GM23338 (cell line): ENCODE measurements around the gene TANGO6. TPM values are rescaled to one million over a fixed set of nuclear protein-coding genes. Genes with fewer than 3 reads are reported as not detected.

Source experiments
- ATAC-seq: fragments of 200-7000 bp; cut with Tn5 transposase; 3 replicates; pipeline ENCODE4 v1.9.1; 2020
- DNase-seq: peaks from one replicate; pipeline ENCODE4 v3.0.0-alpha.2; 2015; ENCODE audit warnings: low spot score
- H2AFZ ChIP-seq: fragments of 200-600 bp; sonication (generic); 2 replicates; pipeline ENCODE4 v1.8.0; 2016; ENCODE audit warnings: antibody characterized with exemption, mild to moderate bottlenecking, moderate library complexity
- H3F3A ChIP-seq: fragments of 200-600 bp; sonication (generic); replicated peaks from 2 replicates; pipeline ENCODE4 v1.8.0; 2017; ENCODE audit warnings: antibody characterized with exemption, mixed run types, low read depth
- H3K27ac ChIP-seq: fragments of 200-600 bp; sonication (generic); 2 replicates; pipeline ENCODE4 v1.6.1; 2016; ENCODE audit warnings: low read depth
- H3K27me3 ChIP-seq: fragments of 200-600 bp; sonication (generic); 2 replicates; pipeline ENCODE4 v1.8.0; 2016; ENCODE audit warnings: mild to moderate bottlenecking, mixed run types, moderate library complexity; ENCODE audit not compliant: insufficient read depth
- H3K36me3 ChIP-seq: fragments of 200-600 bp; sonication (generic); 2 replicates; pipeline ENCODE4 v1.8.0; 2016; ENCODE audit warnings: mild to moderate bottlenecking; ENCODE audit not compliant: insufficient read depth
- H3K4me1 ChIP-seq: fragments of 200-600 bp; sonication (generic); 2 replicates; pipeline ENCODE4 v1.8.0; 2016; ENCODE audit warnings: mild to moderate bottlenecking, moderate library complexity; ENCODE audit not compliant: insufficient read depth
- H3K4me2 ChIP-seq: fragments of 200-600 bp; sonication (generic); 2 replicates; pipeline ENCODE4 v1.7.1; 2017; ENCODE audit warnings: mixed run types
- H3K4me3 ChIP-seq: fragments of 200-600 bp; sonication (generic); 2 replicates; pipeline ENCODE4 v1.6.1; 2016; ENCODE audit warnings: mixed run types
- H3K79me2 ChIP-seq: fragments of 200-600 bp; sonication (generic); replicated peaks from 2 replicates; pipeline ENCODE4 v1.8.0; 2017; ENCODE audit warnings: mild to moderate bottlenecking; ENCODE audit not compliant: insufficient read depth
- H3K9me2 ChIP-seq: fragments of 200-600 bp; sonication (generic); 2 replicates; pipeline ENCODE4 v1.8.0; 2017; ENCODE audit not compliant: insufficient read depth
- H4K20me1 ChIP-seq: fragments of 200-600 bp; sonication (generic); replicated peaks from 2 replicates; pipeline ENCODE4 v1.8.0; 2017; ENCODE audit warnings: mild to moderate bottlenecking; ENCODE audit not compliant: insufficient read depth
- H3K27ac Mint-ChIP-seq: 2 replicates; pipeline ENCODE4 v1.8.0; 2020; ENCODE audit warnings: inconsistent platforms, mild to moderate bottlenecking, moderate library complexity, mixed read lengths
- H3K27me3 Mint-ChIP-seq: 3 replicates; pipeline ENCODE4 v1.8.0; 2022; ENCODE audit warnings: low read depth, mild to moderate bottlenecking, moderate library complexity, mixed read lengths, inconsistent platforms; ENCODE audit not compliant: insufficient read depth, poor library complexity
- H3K36me3 Mint-ChIP-seq: 3 replicates; pipeline ENCODE4 v1.8.0; 2021; ENCODE audit warnings: low read depth, mild to moderate bottlenecking, inconsistent platforms, moderate library complexity, mixed read lengths
- H3K4me1 Mint-ChIP-seq: 3 replicates; pipeline ENCODE4 v1.8.0; 2020; ENCODE audit warnings: mild to moderate bottlenecking, inconsistent platforms, mixed read lengths
- H3K4me3 Mint-ChIP-seq: 3 replicates; pipeline ENCODE4 v1.8.0; 2021; ENCODE audit warnings: moderate library complexity, mild to moderate bottlenecking, inconsistent platforms, mixed read lengths
- H3K9me3 Mint-ChIP-seq: 3 replicates; pipeline ENCODE4 v1.8.0; 2020; ENCODE audit warnings: moderate library complexity, mild to moderate bottlenecking, inconsistent platforms, mixed read lengths
- CREB1 ChIP-seq: fragments of 250-450 bp; sonication (Bioruptor Pico); IDR thresholded peaks from 2 replicates; pipeline ENCODE4 v1.5.0; 2020; ENCODE audit warnings: low read depth, mild to moderate bottlenecking, moderate library complexity
- ETS1 ChIP-seq: IDR thresholded peaks from 2 replicates; pipeline ENCODE4 v1.6.1; 2016; ENCODE audit warnings: antibody characterized with exemption
- EZH2 ChIP-seq: fragments of 200-600 bp; sonication (generic); IDR thresholded peaks from one replicate; pipeline ENCODE4 v1.8.0; 2017; ENCODE audit warnings: antibody characterized with exemption, mild to moderate bottlenecking, low read depth; ENCODE audit not compliant: unreplicated experiment
- EZH2phosphoT487 ChIP-seq: fragments of 200-600 bp; sonication (generic); IDR thresholded peaks from one replicate; pipeline ENCODE4 v1.8.1; 2018; ENCODE audit warnings: antibody characterized with exemption; ENCODE audit not compliant: unreplicated experiment
- JUNB ChIP-seq: IDR thresholded peaks from one replicate; pipeline ENCODE4 v1.6.1; 2016; ENCODE audit warnings: antibody characterized with exemption; ENCODE audit not compliant: unreplicated experiment
- NANOG ChIP-seq: IDR thresholded peaks from 2 replicates; pipeline ENCODE4 v1.6.1; 2016; ENCODE audit warnings: antibody characterized with exemption, borderline replicate concordance
- POLR2AphosphoS5 ChIP-seq: IDR thresholded peaks from 2 replicates; pipeline ENCODE4 v1.6.1; 2016; ENCODE audit warnings: antibody characterized with exemption, low read depth
- REST ChIP-seq: IDR thresholded peaks from one replicate; pipeline ENCODE4 v1.6.1; 2018; ENCODE audit warnings: antibody characterized with exemption; ENCODE audit not compliant: unreplicated experiment
- STAT1 ChIP-seq: IDR thresholded peaks from one replicate; pipeline ENCODE4 v1.6.1; 2016; ENCODE audit warnings: antibody characterized with exemption; ENCODE audit not compliant: unreplicated experiment
- ZNF114 ChIP-seq: fragments of 250-450 bp; sonication (Bioruptor Pico); IDR thresholded peaks from 2 replicates; pipeline ENCODE4 v1.5.0; 2020; ENCODE audit warnings: mild to moderate bottlenecking, moderate library complexity
- ZNF331 ChIP-seq: fragments of 250-450 bp; sonication (Bioruptor Pico); IDR thresholded peaks from 2 replicates; pipeline ENCODE4 v1.5.0; 2020; ENCODE audit warnings: low read depth, mild to moderate bottlenecking, moderate library complexity
- ZNF462 ChIP-seq: fragments of 250-450 bp; sonication (Bioruptor Pico); IDR thresholded peaks from 2 replicates; pipeline ENCODE4 v1.5.0; 2020; ENCODE audit warnings: mild to moderate bottlenecking, moderate library complexity
- polyA plus RNA-seq: library from polyadenylated mRNA; unstranded; fragments of >200 nt; fragmentation: Nextera tagmentation; extraction: Ambion mirVana; gene quantifications from 2 replicates; pipeline ENCODE4 v1.2.1, GENCODE V29; 2016
- total RNA-seq: library from RNA; depleted of rRNA; stranded (reverse); fragments of >200 nt; shearing (Covaris generic); gene quantifications from 2 replicates; pipeline ENCODE4 v1.2.3, GENCODE V29; 2014
- TF ChIP-seq, protein P1 (sequence below), 2 experiments: fragments of 200-600 bp in 1 of 2; sonication (generic) in 1 of 2; conservative IDR thresholded peaks; 2 replicates each; pipeline versions ENCODE4 v1.5.1 to v1.6.1; 2016 to 2017; ENCODE audit warnings: antibody characterized with exemption in 2 of 2, low read depth in 2 of 2, mild to moderate bottlenecking in 2 of 2, moderate library complexity in 1 of 2

TANGO6 gene
- total and polyA plus RNA-seq, 2 experiments from 2014 or later = 7.2 to 23.2 TPM

GRCh38 chr16:68984467-68984866 is 141.1 kb downstream of the TANGO6 start:
- H3K79me2 ChIP-seq = no peaks in the 10 kb centered on the region
- no peaks in the 10 kb centered on the region for H3K9me2 ChIP-seq
- H3K4me2 ChIP-seq = no peak overlapping the region
- no peaks in the 10 kb centered on the region for H3K9me3 Mint-ChIP-seq
- no peak overlapping the region for H3K27ac ChIP-seq
- H3K4me1 Mint-ChIP-seq = peaks cover 29% of the 10 kb centered on the region
- TF ChIP-seq REST (no peak), ZNF114 (CRISPR knock-in tag) (no peak), NANOG (no peak), EZH2phosphoT487 (no peak), POLR2AphosphoS5 (no peak), EZH2 (no peak), JUNB (no peak), STAT1 (no peak), CREB1 (CRISPR knock-in tag) (no peak), ETS1 (no peak), ZNF462 (no peak), ZNF331 (CRISPR knock-in tag) (no peak)
- TF ChIP-seq, protein P1, sequence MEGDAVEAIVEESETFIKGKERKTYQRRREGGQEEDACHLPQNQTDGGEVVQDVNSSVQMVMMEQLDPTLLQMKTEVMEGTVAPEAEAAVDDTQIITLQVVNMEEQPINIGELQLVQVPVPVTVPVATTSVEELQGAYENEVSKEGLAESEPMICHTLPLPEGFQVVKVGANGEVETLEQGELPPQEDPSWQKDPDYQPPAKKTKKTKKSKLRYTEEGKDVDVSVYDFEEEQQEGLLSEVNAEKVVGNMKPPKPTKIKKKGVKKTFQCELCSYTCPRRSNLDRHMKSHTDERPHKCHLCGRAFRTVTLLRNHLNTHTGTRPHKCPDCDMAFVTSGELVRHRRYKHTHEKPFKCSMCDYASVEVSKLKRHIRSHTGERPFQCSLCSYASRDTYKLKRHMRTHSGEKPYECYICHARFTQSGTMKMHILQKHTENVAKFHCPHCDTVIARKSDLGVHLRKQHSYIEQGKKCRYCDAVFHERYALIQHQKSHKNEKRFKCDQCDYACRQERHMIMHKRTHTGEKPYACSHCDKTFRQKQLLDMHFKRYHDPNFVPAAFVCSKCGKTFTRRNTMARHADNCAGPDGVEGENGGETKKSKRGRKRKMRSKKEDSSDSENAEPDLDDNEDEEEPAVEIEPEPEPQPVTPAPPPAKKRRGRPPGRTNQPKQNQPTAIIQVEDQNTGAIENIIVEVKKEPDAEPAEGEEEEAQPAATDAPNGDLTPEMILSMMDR (conservative IDR thresholded peaks at IDR 0.05; ENCODE audit: low read depth in 2 of 2) = no peak
- H3K36me3 ChIP-seq = peaks cover 4% of the 10 kb centered on the region; the same call in 1 of the 2 replicates
- no peaks in the 10 kb centered on the region for H3K27me3 ChIP-seq
- H3K27ac Mint-ChIP-seq = no peak overlapping the region
- peaks cover 25% of the 10 kb centered on the region for H3K4me1 ChIP-seq
- no peak overlapping the region for H3K4me3 ChIP-seq
- peaks cover 12% of the 10 kb centered on the region for H3K27me3 Mint-ChIP-seq
- no peak for ATAC-seq
- peaks cover 6% of the 10 kb centered on the region; the same call in 1 of the 3 replicates for H3K36me3 Mint-ChIP-seq
- 0 out of 2 replicates have a peak, but pooled peaks cover 3% of the 10 kb centered on the region for H3F3A ChIP-seq
- H4K20me1 ChIP-seq = no peaks in the 10 kb centered on the region
- DNase-seq = no peak
- H3K4me3 Mint-ChIP-seq = no peak overlapping the region
- no peak overlapping the region for H2AFZ ChIP-seq
